ENCODE results near the gene RAB38. TPM values are rescaled to one million over a fixed set of nuclear protein-coding genes. Genes with fewer than 3 reads are reported as not detected.

RAB38 gene
- total RNA-seq, 1 experiment from 2014 or later: 18.7 TPM

DNA sequence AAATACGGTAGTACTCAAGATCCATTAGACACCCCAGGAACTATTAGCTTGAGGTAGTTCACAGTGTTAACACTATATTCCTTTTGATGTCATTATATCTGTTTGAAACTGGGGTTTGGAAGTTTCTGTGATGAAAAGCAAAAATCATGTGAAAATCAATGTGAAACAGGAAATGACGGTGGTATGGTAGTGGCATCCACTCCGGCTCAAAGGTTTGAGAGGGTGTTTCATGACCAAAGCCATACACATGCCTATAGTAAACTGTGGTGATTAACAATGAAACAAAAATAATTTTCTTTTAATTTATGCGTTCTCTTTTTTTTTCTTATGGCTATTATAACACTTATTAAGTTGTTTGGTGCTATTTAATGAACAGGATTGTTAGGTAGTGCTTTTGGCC lies 10.9 kb downstream of the RAB38 start:
- H3K27me3 Mint-ChIP-seq (ENCODE audit: low read depth): no peaks in the 10 kb centered on the region
- Histone ChIP-seq H3K27ac (ENCODE audit: insufficient read length, low read depth, low read length) (no peak overlapping the region), H3K27me3 (ENCODE audit: insufficient read depth, low read length) (no peaks in the 10 kb centered on the region), H3K79me2 (ENCODE audit: insufficient read depth, low read length) (no peaks in the 10 kb centered on the region), H3K18ac (ENCODE audit: insufficient read length, low read depth, low read length) (no peak overlapping the region), H4K91ac (ENCODE audit: insufficient read length, low read depth, low read length) (no peak overlapping the region), H4K8ac (replicated peaks; ENCODE audit: insufficient read length, low read depth, low read length) (no peak overlapping the region), H3K4me2 (ENCODE audit: insufficient read depth, insufficient read length, low read length) (no peak overlapping the region), H2BK15ac (ENCODE audit: low read depth, low read length) (no peak overlapping the region), H2BK120ac (ENCODE audit: low read depth, low read length, poor library complexity, severe bottlenecking) (no peak overlapping the region), H4K5ac (ENCODE audit: insufficient read length, low read depth, low read length) (no peak overlapping the region), H2AK5ac (ENCODE audit: insufficient read length, low read length) (no peak overlapping the region), H3K79me1 (ENCODE audit: insufficient read depth, low read depth, low read length, poor library complexity, severe bottlenecking) (no peaks in the 10 kb centered on the region), H4K20me1 (ENCODE audit: control insufficient read depth, insufficient read depth, insufficient read length) (no peaks in the 10 kb centered on the region), H3K23me2 (ENCODE audit: insufficient read length, low read depth, low read length, poor library complexity, severe bottlenecking) (no peaks in the 10 kb centered on the region), H3K9ac (ENCODE audit: extremely low read depth, insufficient read length, low read length) (no peak overlapping the region), H3T11ph (ENCODE audit: low read length) (no peak overlapping the region), H3K4ac (ENCODE audit: low read depth, low read length) (no peak overlapping the region), H2AFZ (ENCODE audit: low read length) (no peak overlapping the region), H3K14ac (ENCODE audit: insufficient read depth, low read length) (no peak overlapping the region), H2BK20ac (ENCODE audit: low read depth, low read length, poor library complexity, severe bottlenecking) (no peak overlapping the region), H3K23ac (ENCODE audit: insufficient read length, low read depth, low read length) (no peak overlapping the region), H2BK5ac (ENCODE audit: insufficient read length, low read length) (no peak overlapping the region), H3K4me1 (ENCODE audit: insufficient read depth, low read length) (no peaks in the 10 kb centered on the region), H3K9me3 (ENCODE audit: control insufficient read depth, low read depth, low read length) (no peaks in the 10 kb centered on the region), H2BK12ac (ENCODE audit: insufficient read length, low read depth, low read length) (no peak overlapping the region), H3K56ac (ENCODE audit: insufficient read length, low read depth, low read length) (no peak overlapping the region)
- no peak overlapping the region for H3K4me3 Mint-ChIP-seq
- no peak for DNase-seq
- H3K9me3 Mint-ChIP-seq: peaks cover 0 to 5% of the 10 kb centered on the region in 2 experiments; a peak in 2 of 5 replicates
- H3K4me1 Mint-ChIP-seq: no peaks in the 10 kb centered on the region
- no CpG with 5 or more reads among the region's 4 CpGs for WGBS (ENCODE audit: extremely low coverage, insufficient read length, low lambda C conversion rate)
- peaks cover 4 to 22% (median 12%) of the 10 kb centered on the region in 3 experiments; a peak in 5 of 7 replicates for H3K36me3 Mint-ChIP-seq (ENCODE audit: insufficient read depth in 1 of 3, low read depth in 3 of 3)
- TF ChIP-seq, protein P1, sequence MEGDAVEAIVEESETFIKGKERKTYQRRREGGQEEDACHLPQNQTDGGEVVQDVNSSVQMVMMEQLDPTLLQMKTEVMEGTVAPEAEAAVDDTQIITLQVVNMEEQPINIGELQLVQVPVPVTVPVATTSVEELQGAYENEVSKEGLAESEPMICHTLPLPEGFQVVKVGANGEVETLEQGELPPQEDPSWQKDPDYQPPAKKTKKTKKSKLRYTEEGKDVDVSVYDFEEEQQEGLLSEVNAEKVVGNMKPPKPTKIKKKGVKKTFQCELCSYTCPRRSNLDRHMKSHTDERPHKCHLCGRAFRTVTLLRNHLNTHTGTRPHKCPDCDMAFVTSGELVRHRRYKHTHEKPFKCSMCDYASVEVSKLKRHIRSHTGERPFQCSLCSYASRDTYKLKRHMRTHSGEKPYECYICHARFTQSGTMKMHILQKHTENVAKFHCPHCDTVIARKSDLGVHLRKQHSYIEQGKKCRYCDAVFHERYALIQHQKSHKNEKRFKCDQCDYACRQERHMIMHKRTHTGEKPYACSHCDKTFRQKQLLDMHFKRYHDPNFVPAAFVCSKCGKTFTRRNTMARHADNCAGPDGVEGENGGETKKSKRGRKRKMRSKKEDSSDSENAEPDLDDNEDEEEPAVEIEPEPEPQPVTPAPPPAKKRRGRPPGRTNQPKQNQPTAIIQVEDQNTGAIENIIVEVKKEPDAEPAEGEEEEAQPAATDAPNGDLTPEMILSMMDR (conservative IDR thresholded peaks at IDR 0.05): no peak
- no peak overlapping the region for H3K27ac Mint-ChIP-seq

All from H9 (cell line).